Fibroblast of lung (primary cell): Measurements from ENCODE around the gene MPHOSPH10. TPM values are rescaled to one million over a fixed set of nuclear protein-coding genes. Genes with fewer than 3 reads are reported as not detected.
"Not testable (repeated sequence)": the region's sequence is repeated elsewhere in the genome, so short reads cannot be mapped to it uniquely, and the experiment has no call there.

Experiments
- DNase-seq, 2 donors: peaks; one replicate each; pipeline versions ENCODE4 v3.0.0 to v3.0.0-alpha.2; 2010; ENCODE audit warnings: low read depth in 2 of 2
- H2AFZ ChIP-seq: 2 replicates; pipeline ENCODE4 v1.5.1; 2012; ENCODE audit warnings: low read length, control low read depth, inconsistent platforms
- H3K27ac ChIP-seq: 2 replicates; pipeline ENCODE4 v1.5.1; 2011; ENCODE audit warnings: low read length, control low read depth; ENCODE audit not compliant: insufficient read depth
- H3K27me3 ChIP-seq: 2 replicates; pipeline ENCODE4 v1.5.1; 2011; ENCODE audit warnings: mild to moderate bottlenecking, low read length; ENCODE audit not compliant: control insufficient read depth, insufficient read depth
- H3K36me3 ChIP-seq: 2 replicates; pipeline ENCODE4 v1.5.1; 2011; ENCODE audit warnings: low read length; ENCODE audit not compliant: control insufficient read depth, insufficient read depth
- H3K4me1 ChIP-seq: 2 replicates; pipeline ENCODE4 v1.5.1; 2011; ENCODE audit warnings: low read length; ENCODE audit not compliant: control insufficient read depth, insufficient read depth; ENCODE audit errors: extremely low read depth
- H3K4me2 ChIP-seq: 2 replicates; pipeline ENCODE4 v1.5.1; 2011; ENCODE audit warnings: low read length, control low read depth; ENCODE audit not compliant: insufficient read depth; ENCODE audit errors: extremely low read depth
- H3K4me3 ChIP-seq, 4 experiments: fragments of 200-600 bp in 1 of 4; sonication (generic) in 1 of 4; replicated peaks in 1 of 4; 2 replicates each; pipeline ENCODE4 v1.5.1; 2011 to 2016; ENCODE audit warnings: low read length in 4 of 4, low read depth in 3 of 4, mild to moderate bottlenecking in 3 of 4, control low read depth in 2 of 4, inconsistent platforms in 1 of 4, mixed read lengths in 1 of 4; ENCODE audit not compliant: insufficient read depth in 1 of 4; ENCODE audit errors: control extremely low read depth in 1 of 4
- H3K79me2 ChIP-seq: 2 replicates; pipeline ENCODE4 v1.5.1; 2012; ENCODE audit warnings: mild to moderate bottlenecking, low read length, inconsistent platforms; ENCODE audit not compliant: control insufficient read depth, insufficient read depth
- H3K9ac ChIP-seq: 2 replicates; pipeline ENCODE4 v1.5.1; 2011; ENCODE audit warnings: mild to moderate bottlenecking, low read length, control low read depth; ENCODE audit not compliant: insufficient read depth
- H3K9me3 ChIP-seq: 2 replicates; pipeline ENCODE4 v1.5.1; 2012; ENCODE audit warnings: low read depth, low read length; ENCODE audit not compliant: control insufficient read depth, insufficient read depth
- H4K20me1 ChIP-seq: 2 replicates; pipeline ENCODE4 v1.5.1; 2011; ENCODE audit warnings: low read length; ENCODE audit not compliant: control insufficient read depth, insufficient read depth; ENCODE audit errors: extremely low read depth
- EZH2 ChIP-seq: IDR thresholded peaks from 2 replicates; pipeline ENCODE4 v1.5.1; 2012; ENCODE audit warnings: low read length, control low read depth, mild to moderate bottlenecking; ENCODE audit errors: missing control alignments
- polyA plus RNA-seq, 2 donors: library from polyadenylated mRNA; depleted of rRNA in 1 of 2; stranded (reverse) in 1 of 2; unstranded in 1 of 2; fragments of >200 nt; gene quantifications; 2 replicates each; pipeline ENCODE4 v1.2.1, GENCODE V29; 2011 to 2012; ENCODE audit warnings: missing spikeins in 1 of 2
- total RNA-seq: library from RNA; depleted of rRNA; stranded (reverse); fragments of >200 nt; gene quantifications from 2 replicates; pipeline ENCODE4 v1.2.1, GENCODE V29; 2014
- TF ChIP-seq, protein P1 (sequence below), 2 donors: IDR thresholded peaks in 1 of 2; conservative IDR thresholded peaks in 1 of 2; 1 replicate in 1 of 2; 2 replicates in 1 of 2; pipeline ENCODE4 v1.5.1; 2011 to 2012; ENCODE audit warnings: low read length in 2 of 2, control low read depth in 1 of 2, inconsistent platforms in 1 of 2, low read depth in 1 of 2, mild to moderate bottlenecking in 1 of 2

Gene MPHOSPH10
- total and polyA plus RNA-seq, 2 donors (not counting 1 experiment from before 2014, with no cell fraction given): 14.7 to 26.2 TPM

GRCh38 chr2:71181316-71181715 lies 50.9 kb downstream of the MPHOSPH10 start:
- TF ChIP-seq, protein P1, sequence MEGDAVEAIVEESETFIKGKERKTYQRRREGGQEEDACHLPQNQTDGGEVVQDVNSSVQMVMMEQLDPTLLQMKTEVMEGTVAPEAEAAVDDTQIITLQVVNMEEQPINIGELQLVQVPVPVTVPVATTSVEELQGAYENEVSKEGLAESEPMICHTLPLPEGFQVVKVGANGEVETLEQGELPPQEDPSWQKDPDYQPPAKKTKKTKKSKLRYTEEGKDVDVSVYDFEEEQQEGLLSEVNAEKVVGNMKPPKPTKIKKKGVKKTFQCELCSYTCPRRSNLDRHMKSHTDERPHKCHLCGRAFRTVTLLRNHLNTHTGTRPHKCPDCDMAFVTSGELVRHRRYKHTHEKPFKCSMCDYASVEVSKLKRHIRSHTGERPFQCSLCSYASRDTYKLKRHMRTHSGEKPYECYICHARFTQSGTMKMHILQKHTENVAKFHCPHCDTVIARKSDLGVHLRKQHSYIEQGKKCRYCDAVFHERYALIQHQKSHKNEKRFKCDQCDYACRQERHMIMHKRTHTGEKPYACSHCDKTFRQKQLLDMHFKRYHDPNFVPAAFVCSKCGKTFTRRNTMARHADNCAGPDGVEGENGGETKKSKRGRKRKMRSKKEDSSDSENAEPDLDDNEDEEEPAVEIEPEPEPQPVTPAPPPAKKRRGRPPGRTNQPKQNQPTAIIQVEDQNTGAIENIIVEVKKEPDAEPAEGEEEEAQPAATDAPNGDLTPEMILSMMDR (conservative IDR thresholded peaks at IDR 0.05 in 1 of 2, IDR thresholded peaks at IDR 0.05 in 1 of 2; ENCODE audit: low read depth in 1 of 2, low read length in 2 of 2): no peak
- TF ChIP-seq EZH2: no peak
- Histone ChIP-seq H3K9me3 (no peaks in the 10 kb centered on the region), H2AFZ (no peak overlapping the region), H3K4me1 (no peaks in the 10 kb centered on the region), H4K20me1 (no peaks in the 10 kb centered on the region), H3K4me2 (no peak overlapping the region), H3K27ac (no peak overlapping the region), H3K36me3 (no peaks in the 10 kb centered on the region), H3K4me3 (no peak overlapping the region), H3K79me2 (no peaks in the 10 kb centered on the region), H3K27me3 (no peaks in the 10 kb centered on the region), H3K9ac (no peak overlapping the region)
- peak in 1 of 2 donors; percentile 26 for DNase-seq

DNA sequence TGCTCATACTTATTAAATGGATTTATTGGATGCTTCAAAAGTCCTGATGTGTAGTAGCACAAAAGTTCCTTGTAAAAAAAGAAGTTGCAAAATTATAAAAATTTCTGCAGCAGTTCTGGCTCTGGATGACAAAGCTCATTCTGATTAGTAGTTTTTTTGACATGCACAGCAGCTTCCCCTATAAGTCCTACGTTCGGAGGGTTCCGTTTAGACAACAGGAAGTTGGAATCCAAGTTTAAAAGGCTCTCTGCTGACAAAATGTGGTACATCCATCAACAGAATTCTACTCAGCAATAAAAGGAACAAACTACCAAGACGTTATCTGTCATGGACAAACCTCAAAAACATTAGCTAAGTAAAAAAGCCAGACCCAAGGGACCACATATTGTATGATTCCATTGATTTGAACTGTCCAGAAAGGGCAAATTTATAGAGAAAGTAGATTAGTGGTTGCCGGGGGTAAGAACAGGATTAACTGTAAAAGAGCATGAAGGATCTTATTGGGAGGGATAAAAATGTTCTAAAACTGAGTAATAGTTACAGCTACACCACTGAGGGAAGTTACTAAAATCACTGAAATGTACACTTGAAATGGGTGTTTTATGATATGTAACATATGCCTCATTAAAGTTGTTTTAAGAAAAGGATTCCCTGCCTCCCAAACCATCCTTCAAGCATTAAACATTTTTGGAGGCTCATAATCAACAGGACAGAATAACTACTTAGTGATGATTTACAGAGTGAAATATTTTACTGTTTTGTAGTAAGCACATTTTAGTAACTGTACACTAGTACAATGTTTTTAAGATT lies 53.1 kb downstream of the MPHOSPH10 start:
- not testable (repeated sequence) for H4K20me1 ChIP-seq, H3K27ac ChIP-seq, H3K27me3 ChIP-seq, H3K9ac ChIP-seq, H3K4me2 ChIP-seq, H3K36me3 ChIP-seq, H2AFZ ChIP-seq, H3K9me3 ChIP-seq, H3K4me1 ChIP-seq, H3K79me2 ChIP-seq
- H3K4me3 ChIP-seq: peak overlapping the region in 1 of 4 experiments; percentile 10
- peak in 1 of 2 donors; percentile 9 for DNase-seq

DNA sequence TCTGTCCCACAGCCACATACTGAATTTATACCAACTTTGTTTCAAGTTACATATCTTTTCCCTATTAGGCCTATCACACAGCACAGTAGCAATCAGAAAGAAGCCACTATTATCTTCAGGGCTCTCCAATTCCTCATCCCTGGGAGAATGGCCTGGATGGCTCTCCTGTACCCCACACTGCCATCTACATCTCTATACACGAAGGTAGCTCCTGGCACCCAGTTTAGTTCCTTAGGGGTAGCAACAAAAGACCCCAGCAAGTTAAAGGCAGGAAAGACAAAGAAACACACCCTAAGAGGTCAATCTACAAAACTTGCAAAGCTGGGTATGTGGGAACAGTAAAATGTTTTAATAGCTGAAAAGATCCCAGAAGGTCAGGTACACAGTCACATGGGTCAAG lies 56.5 kb downstream of the MPHOSPH10 start:
- no peak overlapping the region for H3K27ac ChIP-seq
- H3K9ac ChIP-seq: no peak overlapping the region
- H3K27me3 ChIP-seq: peaks cover 3% of the 10 kb centered on the region
- no peaks in the 10 kb centered on the region for H3K4me1 ChIP-seq
- no peak overlapping the region for H3K4me2 ChIP-seq
- no peaks in the 10 kb centered on the region for H3K79me2 ChIP-seq
- no peaks in the 10 kb centered on the region for H3K36me3 ChIP-seq
- TF ChIP-seq, protein P1 (conservative IDR thresholded peaks at IDR 0.05 in 1 of 2, IDR thresholded peaks at IDR 0.05 in 1 of 2; ENCODE audit: low read depth in 1 of 2, low read length in 2 of 2): no peak
- TF ChIP-seq EZH2: no peak
- H4K20me1 ChIP-seq: no peaks in the 10 kb centered on the region
- no peaks in the 10 kb centered on the region for H3K9me3 ChIP-seq
- no peak overlapping the region for H2AFZ ChIP-seq
- no peak for DNase-seq
- no peak overlapping the region for H3K4me3 ChIP-seq
